ENCODE measurements around the gene PDE4D. TPM values are rescaled to one million over a fixed set of nuclear protein-coding genes. Genes with fewer than 3 reads are reported as not detected.

The PDE4D gene
- total RNA-seq, 4 donors from 2014 or later: 6.7 to 21.0 (median 15.0) TPM

DNA sequence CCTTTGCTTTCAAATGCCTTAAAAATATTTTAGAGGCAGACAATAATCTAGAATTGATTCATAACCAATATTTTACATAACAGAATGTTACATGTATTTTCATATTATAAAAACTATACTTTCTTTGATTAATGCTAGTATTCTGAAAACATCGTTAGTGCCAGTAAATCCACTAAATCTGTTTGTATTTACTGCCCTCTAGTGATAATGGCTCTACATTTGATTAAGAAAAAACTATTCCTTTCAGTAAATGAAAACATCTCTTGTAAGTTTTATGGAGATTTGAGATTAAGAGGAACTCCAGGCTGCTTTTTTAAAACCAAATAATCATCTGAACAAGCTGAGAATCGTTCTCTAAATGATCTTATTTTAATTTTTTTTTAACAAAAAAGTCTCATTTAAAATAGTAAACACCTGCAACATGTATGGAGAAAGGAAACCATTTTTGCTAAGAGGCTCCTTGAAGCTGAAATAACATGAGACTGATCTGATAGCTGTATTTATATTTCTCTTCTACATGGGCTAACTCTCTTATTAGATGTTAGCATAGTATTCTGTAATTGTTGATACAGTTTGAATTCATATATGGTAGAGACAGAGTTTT is 886.0 kb downstream of the PDE4D start:
- 9% methylated on average over 2 of the region's 2 CpGs for WGBS, 2 donors
- intact Hi-C loops (cut with DNase I; ENCODE audit: low total_unique reads): loop anchor here (10.0 kb wide), 1 partner anchor 113 kb away; no protein-coding TSS in a partner anchor
- no peak overlapping the region for H3K4me3 ChIP-seq (ENCODE audit: low read depth, poor library complexity, severe bottlenecking)
- no peak for DNase-seq (ENCODE audit: low spot score in 2 of 2)
- TF ChIP-seq, protein P1, sequence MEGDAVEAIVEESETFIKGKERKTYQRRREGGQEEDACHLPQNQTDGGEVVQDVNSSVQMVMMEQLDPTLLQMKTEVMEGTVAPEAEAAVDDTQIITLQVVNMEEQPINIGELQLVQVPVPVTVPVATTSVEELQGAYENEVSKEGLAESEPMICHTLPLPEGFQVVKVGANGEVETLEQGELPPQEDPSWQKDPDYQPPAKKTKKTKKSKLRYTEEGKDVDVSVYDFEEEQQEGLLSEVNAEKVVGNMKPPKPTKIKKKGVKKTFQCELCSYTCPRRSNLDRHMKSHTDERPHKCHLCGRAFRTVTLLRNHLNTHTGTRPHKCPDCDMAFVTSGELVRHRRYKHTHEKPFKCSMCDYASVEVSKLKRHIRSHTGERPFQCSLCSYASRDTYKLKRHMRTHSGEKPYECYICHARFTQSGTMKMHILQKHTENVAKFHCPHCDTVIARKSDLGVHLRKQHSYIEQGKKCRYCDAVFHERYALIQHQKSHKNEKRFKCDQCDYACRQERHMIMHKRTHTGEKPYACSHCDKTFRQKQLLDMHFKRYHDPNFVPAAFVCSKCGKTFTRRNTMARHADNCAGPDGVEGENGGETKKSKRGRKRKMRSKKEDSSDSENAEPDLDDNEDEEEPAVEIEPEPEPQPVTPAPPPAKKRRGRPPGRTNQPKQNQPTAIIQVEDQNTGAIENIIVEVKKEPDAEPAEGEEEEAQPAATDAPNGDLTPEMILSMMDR (IDR thresholded peaks at IDR 0.05): no peak
- TF ChIP-seq POLR2A (IDR thresholded peaks at IDR 0.05): no peak

DNA sequence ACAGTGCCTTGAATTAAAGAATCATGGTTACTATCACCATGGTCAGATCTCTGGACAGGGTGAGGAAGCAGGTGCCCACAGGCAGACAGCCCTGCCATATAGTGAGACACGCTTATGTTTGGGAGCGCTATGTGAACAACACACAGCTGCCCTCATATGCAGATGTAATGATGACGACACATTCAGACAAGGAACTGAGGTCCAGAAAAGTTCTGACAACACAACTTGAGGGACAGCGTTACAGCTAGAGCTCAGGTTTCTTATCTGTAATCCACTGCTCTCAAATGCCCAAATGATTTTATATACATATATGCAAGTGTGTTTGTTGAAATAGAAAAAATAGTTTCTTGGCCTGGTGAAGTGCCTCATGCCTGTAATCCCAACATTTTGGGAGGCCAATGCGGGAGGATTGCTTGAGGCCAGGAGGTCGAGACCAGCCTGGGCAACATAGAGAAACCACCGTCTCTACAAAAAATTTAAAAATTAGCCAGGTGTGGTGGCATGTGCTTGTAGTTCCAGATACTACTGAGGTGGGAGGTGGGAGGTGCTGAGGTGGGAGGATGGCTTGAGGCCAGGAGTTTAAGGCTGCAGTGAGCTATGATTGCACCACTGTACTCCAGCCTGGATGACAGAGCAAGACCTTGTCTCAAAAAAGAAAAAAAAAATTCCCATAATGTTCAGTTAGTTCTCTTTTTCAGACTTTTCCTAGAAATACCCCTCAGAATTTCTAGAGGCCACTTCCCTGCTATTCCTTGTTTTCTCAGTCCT is 887.4 kb downstream of the PDE4D start:
- intact Hi-C loops (cut with DNase I; ENCODE audit: low total_unique reads): loop anchor here (10.0 kb wide), 1 partner anchor 111 kb away; no protein-coding TSS in a partner anchor
- H3K4me3 ChIP-seq (ENCODE audit: low read depth, poor library complexity, severe bottlenecking): no peak overlapping the region
- no peak for DNase-seq (ENCODE audit: low spot score in 2 of 2)
- 90 to 94% methylated on average over 7 of the region's 7 CpGs for WGBS, 2 donors
- TF ChIP-seq POLR2A (IDR thresholded peaks at IDR 0.05): no peak
- TF ChIP-seq, protein P1 (IDR thresholded peaks at IDR 0.05): no peak

DNA sequence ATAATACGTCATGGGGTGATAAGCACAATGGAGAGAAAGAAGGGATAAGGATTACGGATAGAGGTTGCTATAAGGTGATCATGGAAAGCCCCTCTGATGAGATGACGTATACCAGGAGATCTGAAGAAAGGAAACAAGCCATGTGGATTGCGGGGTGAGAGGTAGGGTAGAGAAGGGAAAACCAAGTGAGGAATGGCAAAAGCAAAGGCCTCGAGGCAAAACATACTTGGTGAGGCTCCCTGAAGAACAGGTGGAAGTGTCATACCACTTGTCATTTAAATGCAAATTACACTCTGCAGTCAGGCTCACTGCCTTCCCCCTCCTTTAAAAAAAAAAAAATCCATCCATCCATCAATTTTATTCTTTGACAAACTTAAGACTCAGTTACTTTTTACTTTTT is 889.9 kb downstream of the PDE4D start:
- intact Hi-C loops (cut with DNase I; ENCODE audit: low total_unique reads): loop anchor here (10.0 kb wide), 1 partner anchor 109 kb away; no protein-coding TSS in a partner anchor
- no peak for DNase-seq (ENCODE audit: low spot score in 2 of 2)
- TF ChIP-seq, protein P1 (IDR thresholded peaks at IDR 0.05): no peak
- TF ChIP-seq POLR2A (IDR thresholded peaks at IDR 0.05): no peak
- H3K4me3 ChIP-seq (ENCODE audit: low read depth, poor library complexity, severe bottlenecking): no peak overlapping the region
- 89 to 93% methylated on average over 4 to 5 of the region's 5 CpGs for WGBS, 2 donors

DNA sequence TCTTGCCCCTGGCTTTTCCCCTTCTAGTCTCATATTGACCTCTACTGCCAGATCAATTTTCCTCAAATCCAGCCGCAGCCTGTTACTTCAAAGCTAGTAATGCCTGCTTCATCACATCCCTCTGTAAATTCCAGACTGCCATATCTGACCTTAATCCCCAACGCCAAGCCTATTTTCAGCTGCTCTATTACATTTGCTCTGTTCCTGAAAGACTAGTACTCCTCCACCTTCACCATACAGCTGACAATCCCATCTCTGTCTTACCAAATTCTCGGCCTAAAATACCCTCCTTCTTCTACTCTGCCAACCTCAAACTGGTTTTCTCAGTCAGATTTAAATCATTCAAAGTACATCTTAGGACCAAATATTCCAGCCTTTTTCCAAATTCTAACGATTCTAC is 890.4 kb downstream of the PDE4D start:
- WGBS, 2 donors: 80% methylated on average over 4 of the region's 4 CpGs
- no peak overlapping the region for H3K4me3 ChIP-seq (ENCODE audit: low read depth, poor library complexity, severe bottlenecking)
- no peak for DNase-seq (ENCODE audit: low spot score in 2 of 2)
- TF ChIP-seq POLR2A (IDR thresholded peaks at IDR 0.05): no peak
- TF ChIP-seq, protein P1 (IDR thresholded peaks at IDR 0.05): no peak
- intact Hi-C loops (cut with DNase I; ENCODE audit: low total_unique reads): loop anchor here (10.0 kb wide), 1 partner anchor 108 kb away; no protein-coding TSS in a partner anchor

DNA sequence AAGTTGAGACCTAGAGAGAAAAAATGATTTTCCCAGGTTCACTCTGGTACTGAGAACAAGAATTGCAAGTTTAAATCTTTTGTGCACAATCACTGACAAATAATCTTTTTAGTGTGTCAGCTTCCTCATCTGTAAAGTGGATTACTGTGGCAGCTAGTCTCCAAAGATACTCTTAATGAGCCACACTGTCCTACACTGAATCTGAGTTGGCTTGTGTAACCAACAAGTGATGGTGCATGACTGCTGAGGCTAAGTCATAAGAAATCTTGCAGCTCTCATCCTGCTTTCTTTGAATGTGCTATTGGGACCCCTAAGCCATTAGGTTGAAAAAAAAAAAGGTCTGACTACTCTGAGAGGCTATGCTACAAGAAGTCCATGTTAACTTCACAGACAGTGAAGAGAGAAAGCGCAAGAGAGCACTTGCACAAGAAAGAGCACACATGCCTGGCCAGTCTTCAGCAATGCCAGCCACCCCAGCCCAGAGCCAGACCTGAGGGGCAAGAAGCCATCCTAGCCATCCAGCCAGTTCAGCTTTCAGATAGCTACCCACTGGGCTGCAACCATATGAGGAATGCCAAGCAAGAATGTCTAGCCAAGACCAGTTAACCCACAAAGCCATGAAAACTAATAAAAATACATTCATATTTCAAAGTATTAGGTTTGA is 891.2 kb downstream of the PDE4D start:
- no peak for DNase-seq (ENCODE audit: low spot score in 2 of 2)
- TF ChIP-seq, protein P1 (IDR thresholded peaks at IDR 0.05): no peak
- no peak for TF ChIP-seq POLR2A (IDR thresholded peaks at IDR 0.05)
- intact Hi-C loops (cut with DNase I; ENCODE audit: low total_unique reads): loop anchor here (10.0 kb wide), 1 partner anchor 107 kb away; no protein-coding TSS in a partner anchor
- WGBS, 2 donors: 89 to 100% methylated on average over 1 of the region's 1 CpG
- H3K4me3 ChIP-seq (ENCODE audit: low read depth, poor library complexity, severe bottlenecking): no peak overlapping the region
